B cell (primary cell): ENCODE results near the gene APOBEC3H. TPM values are rescaled to one million over a fixed set of nuclear protein-coding genes. Genes with fewer than 3 reads are reported as not detected.

Experiments used
- ATAC-seq: fragments of 200-7000 bp; cut with Tn5 transposase; one replicate; pipeline ENCODE4 v1.10.0; 2021; ENCODE audit warnings: low read depth, mild to moderate bottlenecking, moderate number of reproducible peaks, moderate library complexity
- CTCF ChIA-PET: fragments of 350-600 bp; sonication (Branson Sonifier 250); formaldehyde crosslinking; loops from one replicate; lab custom pipeline; 2021; ENCODE audit warnings: antibody characterized with exemption, inconsistent platforms; lab: Charles Lee
- POLR2A ChIA-PET: fragments of 350-600 bp; sonication (Branson Sonifier 250); formaldehyde crosslinking; loops from one replicate; lab custom pipeline; 2021; ENCODE audit warnings: antibody characterized with exemption; lab: Charles Lee
- DNase-seq: peaks from one replicate; pipeline ENCODE4 v3.0.0; 2013
- H2AFZ ChIP-seq: 2 replicates; pipeline ENCODE4 v1.6.1; 2012; ENCODE audit warnings: mild to moderate bottlenecking, low read depth, low read length; ENCODE audit not compliant: insufficient read depth, poor library complexity, severe bottlenecking
- H3K27ac ChIP-seq, 2 donors: 1 replicate in 1 of 2; 2 replicates in 1 of 2; pipeline ENCODE4 v1.5.1; 2012 to 2013; ENCODE audit warnings: low read length in 2 of 2, mild to moderate bottlenecking in 2 of 2, moderate library complexity in 1 of 2
- H3K27me3 ChIP-seq, 4 experiments: fragments of 200-600 bp in 1 of 4; sonication (generic) in 1 of 4; replicated peaks in 1 of 4; 1 replicate in 2 of 4; 2 replicates in 2 of 4; pipeline versions ENCODE4 v1.6.1 to v1.7.0; 2013 to 2016; ENCODE audit warnings: low read length in 3 of 4, mild to moderate bottlenecking in 2 of 4, mixed read lengths in 1 of 4, moderate library complexity in 1 of 4; ENCODE audit not compliant: insufficient read depth in 4 of 4, control insufficient read depth in 3 of 4; ENCODE audit errors: control extremely low read depth in 1 of 4
- H3K36me3 ChIP-seq, 2 experiments: replicated peaks in 1 of 2; 1 replicate in 1 of 2; 2 replicates in 1 of 2; pipeline versions ENCODE4 v1.6.1 to v1.7.1; 2013; ENCODE audit warnings: low read length in 1 of 2; ENCODE audit not compliant: insufficient read depth in 2 of 2, control insufficient read depth in 1 of 2; ENCODE audit errors: control extremely low read depth in 1 of 2, extremely low read depth in 1 of 2
- H3K4me1 ChIP-seq, 2 donors: fragments of 200-600 bp in 1 of 2; sonication (generic) in 1 of 2; 1 replicate in 1 of 2; 2 replicates in 1 of 2; pipeline versions ENCODE4 v1.5.1 to v1.6.1; 2013 to 2017; ENCODE audit warnings: low read length in 2 of 2; ENCODE audit not compliant: control insufficient read depth in 2 of 2, insufficient read depth in 2 of 2
- H3K4me2 ChIP-seq: replicated peaks from 2 replicates; pipeline ENCODE3; 2012; ENCODE audit warnings: mild to moderate bottlenecking, low read depth, low read length; ENCODE audit not compliant: poor library complexity, severe bottlenecking
- H3K4me3 ChIP-seq, 5 experiments: fragments of 200-600 bp in 1 of 5; sonication (generic) in 1 of 5; 1 replicate in 3 of 5; 2 replicates in 2 of 5; pipeline versions ENCODE4 v1.5.1 to v1.7.0; 2011 to 2016; ENCODE audit warnings: low read length in 4 of 5, mild to moderate bottlenecking in 4 of 5, low read depth in 2 of 5, control low read depth in 1 of 5, moderate library complexity in 1 of 5; ENCODE audit not compliant: insufficient read depth in 1 of 5; ENCODE audit errors: control extremely low read depth in 1 of 5, extremely low read depth in 1 of 5
- H3K79me2 ChIP-seq: fragments of 200-600 bp; sonication (generic); one replicate; pipeline ENCODE4 v1.6.0; 2016; ENCODE audit warnings: low read length; ENCODE audit not compliant: control insufficient read depth, insufficient read depth
- H3K9ac ChIP-seq: fragments of 200-600 bp; sonication (generic); 2 replicates; pipeline ENCODE4 v1.6.1; 2017; ENCODE audit warnings: mild to moderate bottlenecking, low read length, moderate library complexity
- H3K9me3 ChIP-seq, 3 donors: one replicate each; pipeline versions ENCODE4 v1.6.1 to v1.7.1; 2013; ENCODE audit warnings: low read length in 2 of 3; ENCODE audit not compliant: control insufficient read depth in 2 of 3, insufficient read depth in 1 of 3; ENCODE audit errors: control extremely low read depth in 1 of 3
- H4K20me1 ChIP-seq: 2 replicates; pipeline ENCODE4 v1.6.0; 2012; ENCODE audit warnings: mild to moderate bottlenecking, low read length; ENCODE audit not compliant: insufficient read depth, control insufficient read depth, poor library complexity, severe bottlenecking
- H3K27ac Mint-ChIP-seq: one replicate; pipeline ENCODE4 v1.8.0; 2021; ENCODE audit warnings: mixed read lengths
- H3K27me3 Mint-ChIP-seq: one replicate; pipeline ENCODE4 v1.8.0; 2021; ENCODE audit warnings: mixed read lengths
- H3K4me1 Mint-ChIP-seq: one replicate; pipeline ENCODE4 v1.8.0; 2021; ENCODE audit warnings: mixed read lengths
- H3K4me3 Mint-ChIP-seq: one replicate; pipeline ENCODE4 v1.8.0; 2021; ENCODE audit warnings: mixed read lengths
- H3K9me3 Mint-ChIP-seq: one replicate; pipeline ENCODE4 v1.8.0; 2022; ENCODE audit warnings: mixed read lengths; ENCODE audit not compliant: insufficient read depth
- CTCF ChIP-seq: fragments of 200-600 bp; IDR thresholded peaks from one replicate; pipeline ENCODE4 v1.8.0; 2022; ENCODE audit warnings: antibody characterized with exemption, mild to moderate bottlenecking
- EZH2 ChIP-seq: IDR thresholded peaks from 2 replicates; pipeline ENCODE4 v1.6.1; 2012; ENCODE audit warnings: borderline replicate concordance, low read depth, mild to moderate bottlenecking, moderate library complexity, low read length; ENCODE audit not compliant: insufficient read depth, poor library complexity, severe bottlenecking
- WGBS: methylation state at CpG from one replicate; pipeline ENCODE4 v1.1.5; 2013; ENCODE audit warnings: missing lambda C conversion rate; ENCODE audit not compliant: insufficient coverage; 5-methylcytosine and 5-hydroxymethylcytosine counted together
- intact Hi-C: fragments of 100-400 bp; cut with micrococcal nuclease; formaldehyde crosslinking; loops from one replicate; pipeline ENCODE4 v1.10.0; 2022
- polyA plus RNA-seq: library from polyadenylated mRNA; depleted of rRNA; stranded (reverse); fragments of >200 nt; gene quantifications from 2 replicates; pipeline ENCODE4 v1.2.3, GENCODE V29; 2012
- total RNA-seq, 2 donors: library from RNA; stranded (reverse); fragments of 120-200 nt in 1 of 2; gene quantifications; 1 replicate in 1 of 2; 2 replicates in 1 of 2; pipeline versions ENCODE4 v1.2.3 to v1.2.4, GENCODE V29; 2013 to 2022

The APOBEC3H gene
- total and polyA plus RNA-seq, 2 donors (not counting 1 experiment from before 2014, with no cell fraction given) = 0.59 to 1.4 TPM

GRCh38 chr22:39089928-39090327 lies 7.1 kb upstream of the APOBEC3H start:
- no peaks in the 10 kb centered on the region for H3K9me3 ChIP-seq
- intact Hi-C loops = no loop called here
- Mint-ChIP-seq H3K27ac (peak overlapping the region; percentile 86), H3K4me3 (no peak overlapping the region), H3K9me3 (no peaks in the 10 kb centered on the region), H3K27me3 (no peaks in the 10 kb centered on the region), H3K4me1 (peaks cover 46% of the 10 kb centered on the region)
- ChIA-PET CTCF (interaction anchor here (1.4 kb wide), 1 partner anchor 10 kb away, joined by 4 read pairs; no protein-coding TSS in a partner anchor), POLR2A (interaction anchor here (0.6 to 1.7 kb wide), 2 partner anchors 9 to 33 kb away, joined by 8 to 11 read pairs; no protein-coding TSS in a partner anchor)
- peak overlapping the region; percentile 45 to 58 for H3K27ac ChIP-seq
- H3K36me3 ChIP-seq = peaks cover 5 to 22% of the 10 kb centered on the region in 2 experiments
- H3K4me1 ChIP-seq = peaks cover 27 to 33% of the 10 kb centered on the region in 2 donors
- H3K9ac ChIP-seq = no peak overlapping the region
- no peak for DNase-seq
- TF ChIP-seq CTCF (no peak), EZH2 (no peak)
- H4K20me1 ChIP-seq = no peaks in the 10 kb centered on the region
- H3K27me3 ChIP-seq = no peaks in the 10 kb centered on the region
- ATAC-seq = no peak
- peaks cover 3% of the 10 kb centered on the region for H3K79me2 ChIP-seq
- 92% methylated on average over 6 of the region's 6 CpGs for WGBS
- peak overlapping the region; percentile 25 for H3K4me2 ChIP-seq
- H2AFZ ChIP-seq = peak overlapping the region; percentile 12
- H3K4me3 ChIP-seq = no peak overlapping the region

- peak overlapping the region in 1 of 5 experiments; percentile 5 for H3K4me3 ChIP-seq
- H3K4me3 Mint-ChIP-seq = no peak overlapping the region
- WGBS = 29% methylated on average over 9 of the region's 15 CpGs
These were observed 6.5 kb upstream of the APOBEC3H start for GRCh38 chr22:39090426-39091064.

More at GRCh38 chr22:39090426-39091064, 6.5 kb upstream of the APOBEC3H start:
- H3K9ac ChIP-seq = no peak overlapping the region
- peak overlapping the region; percentile 12 for H2AFZ ChIP-seq
- TF ChIP-seq EZH2 (no peak), CTCF (no peak)
- peak overlapping the region; percentile 86 for H3K27ac Mint-ChIP-seq
- peak overlapping the region; percentile 25 for H3K4me2 ChIP-seq
- H3K9me3 Mint-ChIP-seq = no peaks in the 10 kb centered on the region
- no peaks in the 10 kb centered on the region for H4K20me1 ChIP-seq
- no peaks in the 10 kb centered on the region for H3K27me3 ChIP-seq
- H3K4me1 Mint-ChIP-seq = peaks cover 48% of the 10 kb centered on the region
- DNase-seq (no peak), ATAC-seq (peak; percentile 59)
- CTCF ChIA-PET = no interaction called here
- no peaks in the 10 kb centered on the region for H3K9me3 ChIP-seq
- POLR2A ChIA-PET = interaction anchor here (1.7 kb wide), 1 partner anchor 8 kb away, joined by 11 read pairs; no protein-coding TSS in a partner anchor
- peak overlapping the region; percentile 45 to 58 for H3K27ac ChIP-seq
- intact Hi-C loops = no loop called here
- H3K27me3 Mint-ChIP-seq = no peaks in the 10 kb centered on the region
- peaks cover 5 to 19% of the 10 kb centered on the region in 2 experiments for H3K36me3 ChIP-seq
- no peaks in the 10 kb centered on the region for H3K79me2 ChIP-seq
- H3K4me1 ChIP-seq = peaks cover 28 to 38% of the 10 kb centered on the region in 2 donors
